SK-N-MC (cell line): ENCODE measurements around the gene NPPB.

Experiments used
- EZH2 ChIP-seq: fragments of 200-600 bp; sonication (generic); IDR thresholded peaks from one replicate; pipeline ENCODE4 v1.6.1; 2017; ENCODE audit warnings: antibody characterized with exemption
- POLR2AphosphoS5 ChIP-seq: IDR thresholded peaks from 2 replicates; pipeline ENCODE4 v1.6.1; 2012; ENCODE audit warnings: mild to moderate bottlenecking, low read depth, low read length, borderline replicate concordance

GRCh38 chr1:11880181-11880575, 21.4 kb upstream of the NPPB start:
- no peak for TF ChIP-seq EZH2
- no peak for TF ChIP-seq POLR2AphosphoS5
